HAP-1 (cell line): ENCODE results near the gene SCAMP4.

Experiments
- DNase-seq, 2 experiments: peaks; one replicate each; pipeline ENCODE4 v3.0.0-alpha.2; 2016 to 2020; ENCODE audit warnings: low spot score in 2 of 2
- H3K27me3 ChIP-seq: fragments of 250-450 bp; sonication (Bioruptor Pico); 2 replicates; pipeline ENCODE4 v1.5.1; 2020; ENCODE audit warnings: low read depth, mild to moderate bottlenecking, moderate library complexity
- H3K36me3 ChIP-seq: fragments of 250-450 bp; sonication (Bioruptor Pico); replicated peaks from 2 replicates; pipeline ENCODE4 v1.5.1; 2020; ENCODE audit warnings: mild to moderate bottlenecking
- H3K4me1 ChIP-seq: fragments of 250-450 bp; sonication (Bioruptor Pico); 2 replicates; pipeline ENCODE4 v1.5.1; 2020; ENCODE audit warnings: mild to moderate bottlenecking
- H3K4me3 ChIP-seq: fragments of 250-450 bp; sonication (Bioruptor Pico); 2 replicates; pipeline ENCODE4 v1.5.1; 2020; ENCODE audit warnings: mild to moderate bottlenecking, moderate library complexity
- H3K9me3 ChIP-seq: fragments of 250-450 bp; sonication (Bioruptor Pico); 2 replicates; pipeline ENCODE4 v1.5.1; 2020; ENCODE audit warnings: mild to moderate bottlenecking, moderate library complexity
- in situ Hi-C: fragments of 300-500 bp; cut with MboI; formaldehyde crosslinking; loops from 3 replicates; pipeline ENCODE4 v1.14.3; 2020; ENCODE audit warnings: low sequenced_read_pairs, inconsistent platforms, mixed read lengths

SCAMP4 gene

DNA sequence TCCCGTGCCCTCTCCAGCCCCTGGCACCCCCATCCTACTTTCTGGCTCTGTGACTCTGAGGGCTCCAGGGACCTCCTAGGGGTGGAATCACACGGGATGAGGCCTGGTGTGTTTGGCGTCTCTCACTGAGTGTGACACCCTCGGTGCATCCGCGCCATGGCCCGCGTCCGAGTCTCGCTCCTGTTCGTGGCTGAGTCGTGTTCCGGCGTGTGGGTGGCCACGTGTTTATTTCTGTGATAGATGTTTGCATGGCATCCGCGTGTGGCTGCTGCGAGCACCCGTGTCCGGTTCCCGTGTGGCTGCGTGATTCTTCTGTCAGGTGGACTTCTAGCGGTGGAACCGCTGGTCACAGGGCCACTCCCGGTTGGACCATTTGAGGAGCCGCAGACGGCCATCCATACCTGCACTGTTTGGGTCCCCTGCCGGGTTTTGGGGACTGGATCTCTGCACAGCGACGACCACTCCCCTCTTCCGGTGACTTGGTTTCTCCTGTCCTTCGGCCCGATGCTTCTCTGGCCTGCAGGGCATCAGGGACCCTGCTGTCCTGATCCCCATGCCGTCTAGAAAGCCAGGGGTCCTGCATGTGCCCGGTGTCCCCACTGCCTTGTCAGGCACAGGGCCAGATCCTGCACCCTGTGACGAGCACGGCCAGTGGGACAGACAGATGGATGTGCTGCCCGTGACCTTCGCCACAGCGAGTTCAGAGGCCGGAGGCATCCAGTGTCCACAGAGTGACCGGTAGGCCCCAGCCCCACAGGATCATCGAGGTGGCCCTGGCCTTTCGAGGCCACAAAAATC is 44.3 kb downstream of the SCAMP4 start:
- no peak overlapping the region for H3K4me3 ChIP-seq
- in situ Hi-C loops: no loop called here
- no peak for DNase-seq
- H3K27me3 ChIP-seq: no peaks in the 10 kb centered on the region
- peaks cover 6% of the 10 kb centered on the region for H3K36me3 ChIP-seq
- no peaks in the 10 kb centered on the region for H3K4me1 ChIP-seq
- H3K9me3 ChIP-seq: no peaks in the 10 kb centered on the region

DNA sequence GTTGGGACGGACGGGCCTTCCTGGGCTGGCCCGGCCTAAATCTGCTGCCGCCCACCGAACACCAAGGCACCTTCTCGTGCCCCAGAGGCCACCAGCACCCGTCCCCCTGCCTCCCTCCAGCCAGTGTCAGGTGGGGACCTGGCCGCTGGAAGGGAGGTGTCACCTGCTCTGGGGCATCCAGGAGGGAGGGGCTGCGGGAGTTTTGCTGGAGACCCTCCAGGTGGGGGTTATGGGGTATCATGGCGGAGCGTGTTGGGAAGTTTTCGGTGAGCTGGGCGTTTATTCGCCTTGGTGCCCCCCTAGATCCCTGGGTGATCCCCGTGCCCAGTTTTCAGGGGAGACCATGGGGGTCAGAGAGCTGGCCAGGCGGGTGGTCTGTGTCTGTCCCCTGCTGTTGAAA is 45.4 kb downstream of the SCAMP4 start:
- Histone ChIP-seq H3K4me1 (no peaks in the 10 kb centered on the region), H3K36me3 (peaks cover 6% of the 10 kb centered on the region), H3K27me3 (no peaks in the 10 kb centered on the region), H3K9me3 (no peaks in the 10 kb centered on the region), H3K4me3 (no peak overlapping the region)
- no peak for DNase-seq
- in situ Hi-C loops: no loop called here

DNA sequence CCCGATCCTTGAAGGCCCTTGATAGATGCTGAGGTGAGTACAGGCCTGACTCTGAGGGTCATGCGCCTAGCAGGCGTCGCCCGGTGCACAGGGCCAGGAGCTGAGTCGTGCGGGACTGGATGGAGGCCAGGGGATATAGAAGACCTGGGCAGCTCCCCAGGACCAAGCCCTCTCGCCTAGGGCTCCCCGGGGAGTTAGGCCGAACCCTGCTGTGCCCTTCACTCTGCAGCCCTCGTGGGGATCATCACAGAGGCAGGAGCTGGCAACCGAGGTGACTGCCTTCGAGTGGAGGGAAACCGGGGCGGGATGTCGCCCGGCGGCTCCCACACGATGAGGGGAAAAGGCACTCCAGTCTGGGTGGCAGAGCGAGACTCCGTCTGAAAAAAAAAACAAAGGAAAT is 47.4 kb downstream of the SCAMP4 start:
- H3K4me3 ChIP-seq: no peak overlapping the region
- no peaks in the 10 kb centered on the region for H3K27me3 ChIP-seq
- no peaks in the 10 kb centered on the region for H3K4me1 ChIP-seq
- DNase-seq: no peak
- peaks cover 6% of the 10 kb centered on the region for H3K36me3 ChIP-seq
- in situ Hi-C loops: no loop called here
- H3K9me3 ChIP-seq: no peaks in the 10 kb centered on the region

DNA sequence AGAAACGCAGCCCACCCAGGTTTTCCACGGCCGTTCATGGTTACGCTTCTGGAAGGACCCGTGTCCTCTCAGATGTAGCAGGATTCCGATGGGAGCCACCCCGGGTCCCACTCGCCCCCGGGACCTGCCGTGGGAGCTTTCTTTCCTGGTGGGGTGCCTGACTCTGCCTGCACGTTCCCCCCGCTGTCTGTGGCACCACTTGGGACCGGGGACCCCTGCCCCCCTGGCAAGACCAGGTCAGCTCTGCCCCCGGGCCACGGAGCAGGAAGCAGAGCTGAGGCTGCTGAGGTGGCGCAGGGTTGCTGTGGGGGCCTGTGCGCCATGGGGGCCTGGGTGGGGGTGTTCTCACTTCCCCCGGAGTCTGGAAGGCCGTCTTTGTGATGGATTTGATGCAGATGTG is 47.8 kb downstream of the SCAMP4 start:
- no peak for DNase-seq
- Histone ChIP-seq H3K4me3 (no peak overlapping the region), H3K27me3 (no peaks in the 10 kb centered on the region), H3K36me3 (peaks cover 6% of the 10 kb centered on the region), H3K9me3 (no peaks in the 10 kb centered on the region), H3K4me1 (no peaks in the 10 kb centered on the region)
- in situ Hi-C loops: no loop called here

DNA sequence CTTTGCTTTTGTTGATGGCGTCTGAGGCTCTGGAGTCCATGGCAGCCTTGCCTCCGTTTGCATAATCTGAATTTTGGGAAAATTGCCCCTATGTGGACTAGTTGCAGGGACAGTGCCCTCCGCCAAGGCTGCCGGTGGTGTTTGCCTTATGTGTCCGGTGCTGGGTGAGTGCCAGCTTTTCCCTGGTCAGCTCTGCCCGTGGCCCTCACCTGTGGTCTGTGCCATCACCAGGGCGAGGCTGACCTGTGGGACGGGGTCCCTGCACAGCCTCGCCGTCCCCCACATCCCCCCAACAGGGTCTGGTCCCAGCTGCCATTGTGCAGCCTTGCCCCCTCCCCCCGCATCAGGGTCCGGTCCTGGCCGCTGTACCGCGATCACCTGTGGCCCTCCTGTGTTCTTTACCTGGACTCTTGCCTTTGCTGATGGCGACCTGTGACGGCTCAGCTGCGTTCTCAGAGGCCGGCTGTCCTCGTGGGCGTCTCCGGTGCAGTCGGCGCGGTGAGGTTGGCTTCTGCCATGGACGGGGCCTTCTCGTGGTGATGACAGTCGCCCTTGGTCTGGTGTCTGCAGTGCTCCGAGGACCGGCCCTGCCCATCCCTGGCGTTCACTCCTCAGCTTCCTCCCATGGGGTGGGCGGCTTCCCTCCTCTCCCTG is 48.4 kb downstream of the SCAMP4 start:
- Histone ChIP-seq H3K9me3 (no peaks in the 10 kb centered on the region), H3K36me3 (peaks cover 6% of the 10 kb centered on the region), H3K4me3 (no peak overlapping the region), H3K4me1 (no peaks in the 10 kb centered on the region), H3K27me3 (no peaks in the 10 kb centered on the region)
- no peak for DNase-seq
- in situ Hi-C loops: no loop called here

DNA sequence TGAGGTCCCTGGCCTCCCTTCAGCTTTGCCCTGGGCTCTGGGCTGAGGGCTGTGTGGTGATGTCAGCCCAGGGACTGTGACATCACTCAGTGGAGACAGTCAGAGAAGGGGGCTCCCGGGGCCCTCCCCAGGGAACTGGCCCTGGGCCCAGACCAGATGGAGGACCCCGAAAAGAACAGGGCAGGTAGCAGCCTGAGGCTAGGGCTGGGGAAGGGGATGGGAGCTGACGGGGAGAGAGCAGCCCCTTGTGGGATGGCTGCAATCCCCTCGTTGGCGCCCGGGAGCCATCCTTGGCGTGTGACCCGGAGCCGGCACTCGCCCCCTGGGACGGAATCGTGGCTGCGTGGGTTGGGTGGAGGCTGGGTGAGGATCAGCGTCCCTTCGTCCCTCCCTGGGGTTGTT is 49.3 kb downstream of the SCAMP4 start:
- no peak for DNase-seq
- peaks cover 3% of the 10 kb centered on the region for H3K36me3 ChIP-seq
- H3K4me1 ChIP-seq: no peaks in the 10 kb centered on the region

DNA sequence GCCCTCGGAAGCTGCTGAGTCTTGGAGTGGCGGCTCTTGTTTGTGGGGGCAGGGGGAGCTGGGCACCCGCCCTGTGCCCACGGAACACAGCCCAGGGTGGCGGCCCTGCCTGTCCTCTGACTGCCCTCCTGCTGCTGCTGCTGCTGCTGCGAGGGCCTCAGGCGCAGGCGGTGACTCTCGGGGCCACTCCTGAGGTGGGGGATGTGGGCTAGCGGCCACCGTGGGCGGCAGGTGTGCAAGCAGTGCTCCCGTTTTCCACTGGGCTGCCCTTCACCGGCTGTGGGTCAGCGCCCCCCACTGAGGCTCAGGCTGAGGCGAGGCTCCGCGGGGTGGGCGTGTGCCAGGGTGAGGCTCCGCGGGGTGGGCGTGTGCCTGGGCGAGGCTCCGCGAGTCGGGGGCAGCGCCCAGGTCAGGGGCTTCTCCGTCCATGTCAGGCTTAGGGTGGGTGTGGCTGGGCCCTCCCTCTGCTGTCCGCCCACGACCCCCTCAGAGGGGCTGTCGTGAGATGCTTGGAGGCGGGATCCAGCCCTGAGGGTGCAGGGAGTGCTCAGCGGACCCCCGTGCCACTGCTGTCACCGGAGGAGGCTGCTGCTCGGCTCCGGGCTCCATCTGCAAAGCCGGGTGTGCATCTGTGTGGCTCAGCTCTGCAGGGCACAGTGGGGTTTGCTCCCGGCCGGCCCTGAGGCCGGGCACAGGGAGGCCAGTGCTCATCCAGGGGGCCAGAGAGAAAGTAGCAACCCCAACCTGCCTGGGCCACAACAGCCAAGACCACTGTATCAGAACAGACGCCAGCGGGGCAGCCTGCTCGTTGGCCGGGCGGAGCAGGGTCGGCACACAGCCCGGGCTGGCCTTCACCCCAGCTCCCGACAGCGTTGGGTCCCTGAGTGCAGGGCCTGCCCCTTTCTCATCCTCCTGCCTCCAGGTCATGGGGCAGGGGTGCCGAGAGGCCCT is 50.2 kb downstream of the SCAMP4 start:
- H3K4me3 ChIP-seq: no peak overlapping the region
- in situ Hi-C loops: no loop called here
- H3K27me3 ChIP-seq: no peaks in the 10 kb centered on the region
- no peaks in the 10 kb centered on the region for H3K9me3 ChIP-seq
- no peaks in the 10 kb centered on the region for H3K4me1 ChIP-seq
- no peak for DNase-seq
- H3K36me3 ChIP-seq: no peaks in the 10 kb centered on the region; the same call in 1 of the 2 replicates

More for the DNA sequence above, 49.3 kb downstream of the SCAMP4 start:
- H3K9me3 ChIP-seq: no peaks in the 10 kb centered on the region
- no peaks in the 10 kb centered on the region for H3K27me3 ChIP-seq
- H3K4me3 ChIP-seq: no peak overlapping the region
- in situ Hi-C loops: no loop called here

DNA sequence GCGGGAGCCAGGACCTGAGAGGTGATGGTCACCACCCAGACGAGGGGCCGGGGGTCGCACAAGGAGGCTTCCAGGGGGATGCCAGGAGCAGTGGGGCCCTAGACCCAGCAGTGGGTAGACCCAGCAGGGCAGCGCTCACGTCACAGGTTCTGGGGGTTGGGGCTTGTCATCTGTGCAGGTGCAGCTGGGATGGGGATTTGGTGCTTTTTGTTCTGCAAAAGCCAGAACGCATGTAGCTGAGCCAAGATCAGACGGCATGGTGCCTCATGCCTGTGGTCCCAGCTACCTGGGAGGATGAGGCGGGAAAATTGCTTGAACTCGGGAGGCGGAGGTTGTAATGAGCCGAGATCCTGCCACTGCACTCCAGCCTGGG is 50.9 kb downstream of the SCAMP4 start:
- no peak for DNase-seq
- Histone ChIP-seq H3K4me1 (no peaks in the 10 kb centered on the region), H3K4me3 (no peak overlapping the region), H3K9me3 (no peaks in the 10 kb centered on the region), H3K36me3 (no peaks in the 10 kb centered on the region; the same call in 1 of the 2 replicates), H3K27me3 (no peaks in the 10 kb centered on the region)
- in situ Hi-C loops: no loop called here

DNA sequence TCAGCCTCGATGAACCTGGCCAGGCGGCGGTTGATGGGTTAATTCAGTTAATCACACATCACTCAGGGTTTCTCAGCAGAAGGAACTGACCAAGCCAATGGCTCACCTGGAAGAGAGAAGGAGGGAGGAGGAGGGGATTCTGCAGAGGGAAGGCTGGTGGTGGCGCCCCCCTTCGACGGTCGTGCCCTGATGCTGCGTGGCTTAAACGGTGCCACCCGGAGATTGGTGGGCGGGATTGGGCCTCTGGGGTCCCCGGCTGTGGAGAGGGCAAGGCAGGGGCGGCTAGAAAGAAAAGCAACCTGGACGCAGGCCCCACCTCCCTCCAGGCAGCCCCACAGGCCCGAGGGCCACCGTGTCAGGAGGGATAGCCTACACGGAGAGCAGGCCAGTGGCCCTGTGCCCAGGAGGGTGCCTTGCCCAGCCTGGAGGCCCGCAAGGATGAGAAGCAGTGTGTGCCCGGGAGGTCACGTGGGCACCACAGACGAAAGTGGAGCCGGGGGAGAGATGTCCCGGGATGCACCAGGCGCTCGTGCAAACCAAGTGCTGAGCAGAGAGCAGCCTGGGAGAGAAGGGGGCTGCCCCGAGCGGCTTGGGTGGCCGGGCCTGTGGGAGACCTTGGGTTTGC is 51.8 kb downstream of the SCAMP4 start:
- no peaks in the 10 kb centered on the region; the same call in 1 of the 2 replicates for H3K36me3 ChIP-seq
- DNase-seq: no peak
- H3K4me1 ChIP-seq: no peaks in the 10 kb centered on the region
- H3K4me3 ChIP-seq: no peak overlapping the region
- H3K9me3 ChIP-seq: no peaks in the 10 kb centered on the region
- in situ Hi-C loops: no loop called here
- H3K27me3 ChIP-seq: no peaks in the 10 kb centered on the region

DNA sequence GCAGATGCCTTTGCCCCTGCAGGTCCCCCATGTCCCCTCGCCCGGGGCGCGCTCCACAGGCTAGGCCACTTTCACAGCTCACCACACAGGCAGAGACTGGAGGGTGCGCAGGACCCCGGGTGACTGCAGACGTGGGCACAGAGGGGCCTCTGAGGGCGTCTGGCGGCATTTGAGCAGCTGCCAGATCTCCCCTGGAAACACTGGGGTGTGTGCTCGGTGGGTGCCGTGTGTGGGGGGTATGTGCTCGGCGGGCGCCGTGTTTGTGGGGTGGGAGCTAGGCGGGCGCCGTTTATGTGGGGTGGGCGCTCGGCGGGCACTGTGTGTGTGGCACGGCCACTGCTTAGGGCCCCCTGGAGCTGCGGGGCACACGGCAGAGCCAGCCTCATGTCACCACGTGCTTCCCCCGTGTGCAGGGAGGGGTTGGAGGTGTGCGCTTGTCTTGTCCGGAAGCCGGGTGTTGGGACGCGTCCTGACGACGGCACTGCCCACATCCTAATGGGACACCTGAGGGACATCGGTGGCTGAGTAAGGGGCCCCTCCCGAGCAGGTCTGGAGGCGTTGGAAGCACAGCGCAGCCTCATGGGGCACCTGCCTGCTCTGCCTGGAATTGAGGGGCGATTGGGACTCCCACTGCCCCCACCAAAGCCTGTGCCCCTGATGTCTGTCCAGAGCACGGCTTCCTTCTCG is 52.5 kb downstream of the SCAMP4 start:
- in situ Hi-C loops: no loop called here
- H3K4me1 ChIP-seq: no peaks in the 10 kb centered on the region
- no peaks in the 10 kb centered on the region for H3K9me3 ChIP-seq
- peaks cover 2% of the 10 kb centered on the region; the same call in 1 of the 2 replicates for H3K36me3 ChIP-seq
- DNase-seq: no peak
- no peaks in the 10 kb centered on the region for H3K27me3 ChIP-seq
- H3K4me3 ChIP-seq: no peak overlapping the region

DNA sequence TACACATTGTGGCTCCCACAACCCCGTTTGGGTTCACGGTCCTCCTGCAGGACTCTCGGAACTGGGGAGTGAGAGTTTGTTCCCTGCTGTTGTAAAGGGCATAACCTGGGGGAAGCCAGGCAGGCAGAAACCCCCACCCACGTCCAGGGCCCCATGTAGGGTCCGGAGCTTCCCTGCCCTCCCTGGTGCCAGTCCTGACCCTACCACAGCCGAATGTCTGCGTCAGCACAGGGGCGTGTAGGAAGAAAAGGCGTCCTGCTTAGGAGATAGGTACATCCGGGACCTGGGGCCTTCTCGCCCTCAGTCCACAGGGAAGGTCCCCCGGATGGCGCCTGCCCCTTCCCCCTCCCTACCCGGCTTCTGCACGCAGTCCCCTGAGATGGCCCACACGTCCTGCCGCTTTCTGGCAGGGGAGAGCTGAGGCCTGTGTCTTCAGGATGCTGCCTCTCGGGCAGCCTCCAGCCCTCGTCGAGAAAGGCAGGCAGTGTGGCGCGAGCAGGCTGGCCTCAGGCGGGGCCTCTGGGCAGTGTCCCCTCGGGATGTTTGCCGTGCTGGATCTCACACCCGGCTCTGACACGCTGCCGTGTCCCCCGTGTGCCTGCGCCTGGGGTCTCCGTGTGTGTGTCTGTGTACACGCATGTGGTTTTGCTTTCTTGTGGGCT is 54.9 kb downstream of the SCAMP4 start:
- Histone ChIP-seq H3K4me1 (no peaks in the 10 kb centered on the region), H3K36me3 (peaks cover 4% of the 10 kb centered on the region; the same call in 1 of the 2 replicates), H3K27me3 (no peaks in the 10 kb centered on the region), H3K9me3 (no peaks in the 10 kb centered on the region), H3K4me3 (no peak overlapping the region)
- in situ Hi-C loops: no loop called here
- no peak for DNase-seq

DNA sequence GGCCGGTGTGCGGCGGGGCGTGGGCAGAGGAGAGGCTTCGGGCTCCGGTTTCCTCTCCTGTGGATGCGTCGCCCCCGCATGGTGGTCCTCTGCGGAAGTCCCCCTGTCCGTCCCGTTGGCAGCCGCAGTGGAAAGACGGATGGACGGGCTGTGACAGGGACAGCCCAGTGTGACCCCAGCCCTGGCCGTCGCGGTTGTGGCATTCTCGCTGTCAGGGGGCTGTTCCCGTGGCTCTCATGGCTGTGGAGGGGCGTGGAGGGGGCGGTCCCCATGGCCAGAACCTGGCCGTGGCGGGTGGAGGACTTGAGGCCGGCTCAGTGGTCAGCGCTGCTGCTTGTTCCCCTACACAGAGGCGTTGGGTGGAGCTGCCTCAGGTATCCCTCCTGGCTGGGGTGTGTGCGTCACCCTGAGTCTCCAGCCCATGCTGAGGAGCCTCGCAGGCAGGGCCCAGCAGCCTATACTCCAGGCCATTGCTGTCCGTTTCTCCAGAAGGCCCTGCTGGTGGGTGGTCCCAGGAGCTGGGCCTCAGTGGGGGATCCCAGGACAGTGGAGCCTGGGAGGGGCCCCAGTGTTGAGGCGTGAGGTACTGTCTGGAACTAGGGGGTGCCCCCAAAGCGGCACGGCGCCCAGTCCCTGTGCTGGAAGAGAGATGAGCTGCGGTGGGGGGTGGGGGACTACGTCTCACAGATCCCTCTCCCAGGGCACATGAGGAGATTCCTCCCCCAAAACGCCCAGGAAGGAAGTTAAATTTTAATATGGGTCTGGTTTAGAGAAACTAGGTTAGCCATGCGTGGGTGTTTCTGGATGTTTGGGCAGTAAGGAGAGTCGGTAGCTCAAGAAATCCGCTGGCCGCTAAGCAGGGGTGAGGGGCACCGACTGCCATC is 56.0 kb downstream of the SCAMP4 start:
- H3K27me3 ChIP-seq: no peaks in the 10 kb centered on the region
- no peak overlapping the region for H3K4me3 ChIP-seq
- DNase-seq: no peak
- peaks cover 4% of the 10 kb centered on the region; the same call in 1 of the 2 replicates for H3K36me3 ChIP-seq
- no peaks in the 10 kb centered on the region for H3K4me1 ChIP-seq
- no peaks in the 10 kb centered on the region for H3K9me3 ChIP-seq
- in situ Hi-C loops: no loop called here
